VCaP (cell line): ENCODE measurements around the gene GOT1.

Experiments
- H3K27ac ChIP-seq: fragments of 450-650 bp; 2 replicates; pipeline ENCODE4 v1.5.1; 2017
- TF ChIP-seq, protein P1 (sequence below): fragments of 450-650 bp; conservative IDR thresholded peaks from 2 replicates; pipeline ENCODE4 v1.5.1; 2017; ENCODE audit warnings: mild to moderate bottlenecking, moderate library complexity

The GOT1 gene

DNA sequence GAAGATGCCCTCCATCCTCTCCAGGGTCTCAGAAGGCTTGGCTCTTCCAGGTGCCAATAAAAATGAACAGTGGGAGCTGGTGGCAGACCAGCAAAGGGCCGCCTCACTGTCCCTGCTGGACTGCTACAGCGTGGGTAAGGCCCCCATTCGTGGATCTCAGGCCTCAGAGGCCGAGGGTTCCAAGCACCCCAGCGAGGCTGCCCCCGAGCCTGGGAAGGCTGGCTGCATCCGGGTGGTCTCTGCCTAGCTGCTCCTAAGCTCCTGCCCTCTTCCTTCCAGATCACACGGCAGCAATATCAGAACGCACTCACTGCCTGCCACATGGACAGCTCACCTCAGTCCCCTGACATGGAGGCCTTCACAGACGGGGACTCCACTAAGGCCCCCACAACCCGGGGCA is 42.9 kb downstream of the GOT1 start:
- H3K27ac ChIP-seq = no peak overlapping the region
- TF ChIP-seq, protein P1, sequence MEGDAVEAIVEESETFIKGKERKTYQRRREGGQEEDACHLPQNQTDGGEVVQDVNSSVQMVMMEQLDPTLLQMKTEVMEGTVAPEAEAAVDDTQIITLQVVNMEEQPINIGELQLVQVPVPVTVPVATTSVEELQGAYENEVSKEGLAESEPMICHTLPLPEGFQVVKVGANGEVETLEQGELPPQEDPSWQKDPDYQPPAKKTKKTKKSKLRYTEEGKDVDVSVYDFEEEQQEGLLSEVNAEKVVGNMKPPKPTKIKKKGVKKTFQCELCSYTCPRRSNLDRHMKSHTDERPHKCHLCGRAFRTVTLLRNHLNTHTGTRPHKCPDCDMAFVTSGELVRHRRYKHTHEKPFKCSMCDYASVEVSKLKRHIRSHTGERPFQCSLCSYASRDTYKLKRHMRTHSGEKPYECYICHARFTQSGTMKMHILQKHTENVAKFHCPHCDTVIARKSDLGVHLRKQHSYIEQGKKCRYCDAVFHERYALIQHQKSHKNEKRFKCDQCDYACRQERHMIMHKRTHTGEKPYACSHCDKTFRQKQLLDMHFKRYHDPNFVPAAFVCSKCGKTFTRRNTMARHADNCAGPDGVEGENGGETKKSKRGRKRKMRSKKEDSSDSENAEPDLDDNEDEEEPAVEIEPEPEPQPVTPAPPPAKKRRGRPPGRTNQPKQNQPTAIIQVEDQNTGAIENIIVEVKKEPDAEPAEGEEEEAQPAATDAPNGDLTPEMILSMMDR = no peak

GRCh38 chr10:99387071-99387470 is 43.4 kb downstream of the GOT1 start:
- TF ChIP-seq, protein P1 = no peak
- H3K27ac ChIP-seq = no peak overlapping the region

GRCh38 chr10:99382176-99382575 is 48.2 kb downstream of the GOT1 start:
- H3K27ac ChIP-seq = no peak overlapping the region
- TF ChIP-seq, protein P1 = no peak

DNA sequence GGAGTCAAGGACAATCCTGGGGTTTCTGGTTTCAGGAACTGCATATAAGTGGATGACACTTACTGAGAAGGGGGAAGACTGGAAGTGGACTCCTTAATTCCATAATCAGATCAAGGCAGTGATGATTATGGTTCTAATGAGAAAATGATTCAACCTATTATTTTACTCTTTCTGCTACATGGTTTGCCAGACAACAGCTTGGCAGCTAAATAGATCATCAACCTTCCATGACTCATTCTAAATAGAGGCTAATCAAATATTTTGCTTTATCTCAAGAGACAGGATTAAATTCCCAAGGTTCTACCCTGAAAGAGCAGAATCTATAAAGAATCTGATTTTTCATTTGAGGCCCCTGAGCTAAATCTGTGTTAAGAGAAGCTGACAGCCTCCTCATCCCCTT is 55.0 kb downstream of the GOT1 start:
- TF ChIP-seq, protein P1 = no peak
- H3K27ac ChIP-seq = no peak overlapping the region

- H3K27ac ChIP-seq = no peak overlapping the region
- TF ChIP-seq, protein P1 = no peak
Measured at GRCh38 chr10:99374972-99375371, 55.5 kb downstream of the GOT1 start.

GRCh38 chr10:99374526-99374925 is 55.9 kb downstream of the GOT1 start:
- TF ChIP-seq, protein P1 = no peak
- H3K27ac ChIP-seq = no peak overlapping the region

- TF ChIP-seq, protein P1 = no peak
- H3K27ac ChIP-seq = no peak overlapping the region
Measured at GRCh38 chr10:99372546-99373271, 57.7 kb downstream of the GOT1 start.
